ENCODE results near the gene RFTN2.
"Not testable (repeated sequence)": the region's sequence is repeated elsewhere in the genome, so short reads cannot be mapped to it uniquely, and the experiment has no call there.

RFTN2 gene

GRCh38 chr2:197675246-197675645, at the start of gene RFTN2:
TSS of gene RFTN2 (minus strand) at chr2:197675587. CDS start at chr2:197675458, 129 bp downstream.
- Mint-ChIP-seq H3K27ac (no peak within 1 kb of the TSS), H3K4me3 (no peak within 1 kb of the TSS), H3K4me1 (peaks cover 2% of the 10 kb centered on the region), H3K9me3 (no peaks in the 10 kb centered on the region), H3K36me3 (ENCODE audit: low read depth) (no peaks in the 10 kb centered on the region), H3K27me3 (peaks cover 9% of the 10 kb centered on the region)
- no peak for DNase-seq
- ATAC-seq = no peak

- H3K36me3 Mint-ChIP-seq (ENCODE audit: low read depth) = peaks cover 16% of the 10 kb centered on the region
- no peaks in the 10 kb centered on the region for H3K27me3 Mint-ChIP-seq
- H3K4me1 Mint-ChIP-seq = peaks cover 5% of the 10 kb centered on the region
- no peak overlapping the region for H3K27ac Mint-ChIP-seq
- H3K9me3 Mint-ChIP-seq = no peaks in the 10 kb centered on the region
- DNase-seq (no peak), ATAC-seq (no peak)
- no peak overlapping the region for H3K4me3 Mint-ChIP-seq
Measured at GRCh38 chr2:197717863-197718262, 42.5 kb upstream of the RFTN2 start.

GRCh38 chr2:197713271-197713670, 37.9 kb upstream of the RFTN2 start:
- H3K4me3 Mint-ChIP-seq = no peak overlapping the region
- DNase-seq (no peak), ATAC-seq (no peak)
- H3K36me3 Mint-ChIP-seq (ENCODE audit: low read depth) = peaks cover 49% of the 10 kb centered on the region
- peaks cover 38% of the 10 kb centered on the region for H3K4me1 Mint-ChIP-seq
- no peaks in the 10 kb centered on the region for H3K27me3 Mint-ChIP-seq
- H3K9me3 Mint-ChIP-seq = no peaks in the 10 kb centered on the region
- no peak overlapping the region for H3K27ac Mint-ChIP-seq

GRCh38 chr2:197711578-197711977, 36.2 kb upstream of the RFTN2 start:
- Mint-ChIP-seq H3K4me1 (peaks cover 44% of the 10 kb centered on the region), H3K27me3 (no peaks in the 10 kb centered on the region), H3K9me3 (no peaks in the 10 kb centered on the region), H3K27ac (no peak overlapping the region), H3K4me3 (no peak overlapping the region), H3K36me3 (ENCODE audit: low read depth) (peaks cover 55% of the 10 kb centered on the region)
- no peak for ATAC-seq
- no peak for DNase-seq

GRCh38 chr2:197710424-197711042, 35.1 kb upstream of the RFTN2 start:
- no peaks in the 10 kb centered on the region for H3K9me3 Mint-ChIP-seq
- H3K36me3 Mint-ChIP-seq (ENCODE audit: low read depth) = peaks cover 58% of the 10 kb centered on the region
- H3K27ac Mint-ChIP-seq = no peak overlapping the region
- peak overlapping the region; percentile 12 for H3K4me3 Mint-ChIP-seq
- DNase-seq (peak; percentile 15), ATAC-seq (peak; percentile 78)
- peaks cover 47% of the 10 kb centered on the region for H3K4me1 Mint-ChIP-seq
- H3K27me3 Mint-ChIP-seq = no peaks in the 10 kb centered on the region

- not testable (repeated sequence) for H3K27ac Mint-ChIP-seq, H3K27me3 Mint-ChIP-seq, DNase-seq, ATAC-seq, H3K9me3 Mint-ChIP-seq
- H3K4me3 Mint-ChIP-seq = peak overlapping the region; percentile 69
- H3K36me3 Mint-ChIP-seq (ENCODE audit: low read depth) = peaks cover 53% of the 10 kb centered on the region
- H3K4me1 Mint-ChIP-seq = peaks cover 50% of the 10 kb centered on the region
Measured at GRCh38 chr2:197709140-197709539, 33.8 kb upstream of the RFTN2 start.

- H3K9me3 Mint-ChIP-seq = no peaks in the 10 kb centered on the region
- peaks cover 48% of the 10 kb centered on the region for H3K36me3 Mint-ChIP-seq (ENCODE audit: low read depth)
- H3K27me3 Mint-ChIP-seq = no peaks in the 10 kb centered on the region
- H3K4me1 Mint-ChIP-seq = peaks cover 49% of the 10 kb centered on the region
- DNase-seq = no peak
- peak overlapping the region; percentile 2 for H3K27ac Mint-ChIP-seq
- peak overlapping the region; percentile 69 for H3K4me3 Mint-ChIP-seq
- ATAC-seq = no peak
Measured at GRCh38 chr2:197708331-197708730, 32.9 kb upstream of the RFTN2 start.

GRCh38 chr2:197707316-197708213, 32.2 kb upstream of the RFTN2 start:
- Mint-ChIP-seq H3K9me3 (no peaks in the 10 kb centered on the region), H3K27ac (no peak overlapping the region), H3K27me3 (no peaks in the 10 kb centered on the region), H3K4me1 (peaks cover 46% of the 10 kb centered on the region), H3K4me3 (peak overlapping the region; percentile 86), H3K36me3 (ENCODE audit: low read depth) (peaks cover 43% of the 10 kb centered on the region)
- no peak for ATAC-seq
- DNase-seq = no peak

GRCh38 chr2:197706839-197707207, 31.4 kb upstream of the RFTN2 start:
- no peaks in the 10 kb centered on the region for H3K27me3 Mint-ChIP-seq
- peak overlapping the region; percentile 86 for H3K4me3 Mint-ChIP-seq
- no peaks in the 10 kb centered on the region for H3K9me3 Mint-ChIP-seq
- H3K36me3 Mint-ChIP-seq (ENCODE audit: low read depth) = peaks cover 38% of the 10 kb centered on the region
- no peak for DNase-seq
- H3K27ac Mint-ChIP-seq = no peak overlapping the region
- H3K4me1 Mint-ChIP-seq = peaks cover 46% of the 10 kb centered on the region
- no peak for ATAC-seq

- Mint-ChIP-seq H3K9me3 (no peaks in the 10 kb centered on the region), H3K27me3 (no peaks in the 10 kb centered on the region), H3K27ac (peak overlapping the region; percentile 93), H3K4me1 (peaks cover 41% of the 10 kb centered on the region), H3K36me3 (ENCODE audit: low read depth) (peaks cover 32% of the 10 kb centered on the region), H3K4me3 (peak overlapping the region; percentile 86)
- ATAC-seq = no peak
- peak; percentile 12 for DNase-seq
Measured at GRCh38 chr2:197705912-197706838, 30.8 kb upstream of the RFTN2 start.

GRCh38 chr2:197705121-197705911, 29.9 kb upstream of the RFTN2 start, which contains the start of gene MARS2:
TSS of gene MARS2 (plus strand) at chr2:197705369. CDS start at chr2:197705406, 37 bp downstream.
- Mint-ChIP-seq H3K36me3 (ENCODE audit: low read depth) (peaks cover 29% of the 10 kb centered on the region), H3K27me3 (peaks cover 2% of the 10 kb centered on the region), H3K4me1 (peaks cover 34% of the 10 kb centered on the region), H3K9me3 (no peaks in the 10 kb centered on the region), H3K27ac (peak within 1 kb of the TSS; percentile 93), H3K4me3 (peak within 1 kb of the TSS; percentile 86)
- ATAC-seq (peak; percentile 84), DNase-seq (peak; percentile 93)

GRCh38 chr2:197704434-197705120, 29.2 kb upstream of the RFTN2 start:
- H3K4me1 Mint-ChIP-seq = peaks cover 27% of the 10 kb centered on the region

GRCh38 chr2:197700960-197701359, 25.6 kb upstream of the RFTN2 start:
- peaks cover 8% of the 10 kb centered on the region for H3K27me3 Mint-ChIP-seq
- peaks cover 2% of the 10 kb centered on the region for H3K36me3 Mint-ChIP-seq (ENCODE audit: low read depth)
- no peaks in the 10 kb centered on the region for H3K9me3 Mint-ChIP-seq
- ATAC-seq (no peak), DNase-seq (no peak)
- H3K4me3 Mint-ChIP-seq = no peak overlapping the region
- H3K4me1 Mint-ChIP-seq = peaks cover 6% of the 10 kb centered on the region
- no peak overlapping the region for H3K27ac Mint-ChIP-seq

More at GRCh38 chr2:197704434-197705120, 29.2 kb upstream of the RFTN2 start:
- DNase-seq (no peak), ATAC-seq (peak; percentile 30)
- peak overlapping the region; percentile 86 for H3K4me3 Mint-ChIP-seq
- H3K36me3 Mint-ChIP-seq (ENCODE audit: low read depth) = peaks cover 24% of the 10 kb centered on the region
- H3K27ac Mint-ChIP-seq = peak overlapping the region; percentile 93
- peaks cover 6% of the 10 kb centered on the region for H3K27me3 Mint-ChIP-seq
- H3K9me3 Mint-ChIP-seq = no peaks in the 10 kb centered on the region

Data from activated naive CD8-positive, alpha-beta T cell treated with anti-CD3 and anti-CD28 coated beads, Interleukin-2, amount 50 U/mL, for 24 hours (primary cell).